Islet of Langerhans (tissue), 1 donor: ENCODE data around the gene FGL2.
"Not testable (repeated sequence)": the region's sequence is repeated elsewhere in the genome, so short reads cannot be mapped to it uniquely, and the experiment has no call there.

Experiments used
- FAIRE-seq: peaks from one replicate; lab custom pipeline; 2011; peaks lifted over from hg19 to GRCh38; lab: Jason Lieb, UNC

FGL2 gene

GRCh38 chr7:77155601-77156377, 43.8 kb downstream of the FGL2 start:
- FAIRE-seq, result not testable (repeated sequence)

GRCh38 chr7:77154917-77155464, 44.6 kb downstream of the FGL2 start:
- FAIRE-seq, result not testable (repeated sequence)

GRCh38 chr7:77152232-77152631, 47.4 kb downstream of the FGL2 start:
- not testable (repeated sequence) for FAIRE-seq
